ENCODE data around the gene ZNF407. TPM values are rescaled to one million over a fixed set of nuclear protein-coding genes. Genes with fewer than 3 reads are reported as not detected.

ZNF407 gene
- total RNA-seq, 1 experiment from 2014 or later, result 15.9 TPM

GRCh38 chr18:74748809-74749208, 151.1 kb downstream of the ZNF407 start:
- CTCF ChIA-PET, result no interaction called here
- intact Hi-C loops (cut with micrococcal nuclease; ENCODE audit: unreplicated experiment), result no loop called here
- no TSS peak for BruUV-seq (replicated peaks)
- Histone ChIP-seq H3K27ac (ENCODE audit: low read depth, low read length, poor library complexity, severe bottlenecking) (no peak overlapping the region), H3K4me3 (ENCODE audit: low read depth, low read length, poor library complexity, severe bottlenecking) (no peak overlapping the region), H3K36me3 (ENCODE audit: insufficient read depth, low read length, poor library complexity, severe bottlenecking) (no peaks in the 10 kb centered on the region), H3K4me1 (ENCODE audit: insufficient read depth, low read length, poor library complexity, severe bottlenecking) (no peaks in the 10 kb centered on the region), H3K9me3 (ENCODE audit: low read depth, low read length, poor library complexity, severe bottlenecking) (no peaks in the 10 kb centered on the region), H3K27me3 (replicated peaks; ENCODE audit: insufficient read depth, low read depth, low read length, poor library complexity) (no peaks in the 10 kb centered on the region)
- POLR2A ChIA-PET (ENCODE audit: low non-redundant PET), result no interaction called here
- DNase-seq (ENCODE audit: low spot score), result peak; percentile 36
- TF ChIP-seq EZH2 (IDR thresholded peaks at IDR 0.05; ENCODE audit: borderline replicate concordance, low read depth, low read length, poor library complexity, severe bottlenecking) (no peak), CTCF (conservative IDR thresholded peaks at IDR 0.05; ENCODE audit: low read depth, low read length) (no peak)

GRCh38 chr18:74758995-74759394, 161.3 kb downstream of the ZNF407 start:
- POLR2A ChIA-PET (ENCODE audit: low non-redundant PET), result no interaction called here
- H3K27me3 ChIP-seq (replicated peaks; ENCODE audit: insufficient read depth, low read depth, low read length, poor library complexity), result no peaks in the 10 kb centered on the region

GRCh38 chr18:74760026-74760425, 162.4 kb downstream of the ZNF407 start:
- Histone ChIP-seq H3K4me3 (ENCODE audit: low read depth, low read length, poor library complexity, severe bottlenecking) (no peak overlapping the region), H3K9me3 (ENCODE audit: low read depth, low read length, poor library complexity, severe bottlenecking) (no peaks in the 10 kb centered on the region), H3K27me3 (replicated peaks; ENCODE audit: insufficient read depth, low read depth, low read length, poor library complexity) (no peaks in the 10 kb centered on the region), H3K36me3 (ENCODE audit: insufficient read depth, low read length, poor library complexity, severe bottlenecking) (no peaks in the 10 kb centered on the region), H3K4me1 (ENCODE audit: insufficient read depth, low read length, poor library complexity, severe bottlenecking) (no peaks in the 10 kb centered on the region), H3K27ac (ENCODE audit: low read depth, low read length, poor library complexity, severe bottlenecking) (no peak overlapping the region)
- no peak for DNase-seq (ENCODE audit: low spot score)
- intact Hi-C loops (cut with micrococcal nuclease; ENCODE audit: unreplicated experiment), result no loop called here
- CTCF ChIA-PET, result no interaction called here
- TF ChIP-seq EZH2 (IDR thresholded peaks at IDR 0.05; ENCODE audit: borderline replicate concordance, low read depth, low read length, poor library complexity, severe bottlenecking) (no peak), CTCF (conservative IDR thresholded peaks at IDR 0.05; ENCODE audit: low read depth, low read length) (no peak)
- no TSS peak for BruUV-seq (replicated peaks)
- POLR2A ChIA-PET (ENCODE audit: low non-redundant PET), result no interaction called here

More at GRCh38 chr18:74758995-74759394, 161.3 kb downstream of the ZNF407 start:
- Histone ChIP-seq H3K4me3 (ENCODE audit: low read depth, low read length, poor library complexity, severe bottlenecking) (no peak overlapping the region), H3K4me1 (ENCODE audit: insufficient read depth, low read length, poor library complexity, severe bottlenecking) (no peaks in the 10 kb centered on the region), H3K9me3 (ENCODE audit: low read depth, low read length, poor library complexity, severe bottlenecking) (no peaks in the 10 kb centered on the region), H3K36me3 (ENCODE audit: insufficient read depth, low read length, poor library complexity, severe bottlenecking) (no peaks in the 10 kb centered on the region), H3K27ac (ENCODE audit: low read depth, low read length, poor library complexity, severe bottlenecking) (no peak overlapping the region)
- CTCF ChIA-PET, result no interaction called here
- TF ChIP-seq EZH2 (IDR thresholded peaks at IDR 0.05; ENCODE audit: borderline replicate concordance, low read depth, low read length, poor library complexity, severe bottlenecking) (no peak), CTCF (conservative IDR thresholded peaks at IDR 0.05; ENCODE audit: low read depth, low read length) (no peak)
- no peak for DNase-seq (ENCODE audit: low spot score)
- no TSS peak for BruUV-seq (replicated peaks)
- intact Hi-C loops (cut with micrococcal nuclease; ENCODE audit: unreplicated experiment), result no loop called here

All from A673 (cell line).